Endothelial cell of umbilical vein (primary cell): Measurements from ENCODE around the gene SAP30.

Experiments
- CTCF ChIP-seq, 2 donors: IDR thresholded peaks; 1 replicate in 1 of 2; 2 replicates in 1 of 2; pipeline ENCODE4 v1.5.1; 2011; ENCODE audit warnings: low read length in 2 of 2, mild to moderate bottlenecking in 2 of 2, moderate library complexity in 2 of 2, control low read depth in 1 of 2, inconsistent platforms in 1 of 2, low read depth in 1 of 2; ENCODE audit not compliant: insufficient read depth in 1 of 2; ENCODE audit errors: extremely low read depth in 1 of 2
- POLR2AphosphoS5 ChIP-seq: IDR thresholded peaks from 2 replicates; pipeline ENCODE4 v1.6.1; 2012; ENCODE audit warnings: low read depth, mild to moderate bottlenecking, control low read depth, low read length, moderate library complexity; ENCODE audit not compliant: insufficient read depth

- no peak for TF ChIP-seq CTCF (IDR thresholded peaks at IDR 0.05; ENCODE audit: extremely low read depth in 1 of 2, insufficient read depth in 1 of 2, low read depth in 1 of 2, low read length in 2 of 2)
- no peak for TF ChIP-seq POLR2AphosphoS5
Measured at GRCh38 chr4:173380987-173381386, 10.2 kb downstream of the SAP30 start.
